ENCODE measurements around the gene REPS1.

GRCh38 chr6:138966870-138967269 lies 21.2 kb downstream of the REPS1 start:
- TF ChIP-seq CTCF (IDR thresholded peaks at IDR 0.05; ENCODE audit: poor library complexity) (no peak), EZH2 (IDR thresholded peaks at IDR 0.05; ENCODE audit: borderline replicate concordance) (no peak), EZH2phosphoT487 (IDR thresholded peaks at IDR 0.05; ENCODE audit: low read depth, severe bottlenecking, unreplicated experiment) (no peak)
